Activated CD4-positive, alpha-beta T cell treated with anti-CD3 and anti-CD28 coated beads, Interleukin-2, amount 50 U/mL, for 48 hours (primary cell): Measurements from ENCODE around the gene KIF19.

Source experiments
- DNase-seq, 2 experiments: peaks; one replicate each; pipeline ENCODE4 v3.0.0-alpha.2; 2020

Gene KIF19

DNA sequence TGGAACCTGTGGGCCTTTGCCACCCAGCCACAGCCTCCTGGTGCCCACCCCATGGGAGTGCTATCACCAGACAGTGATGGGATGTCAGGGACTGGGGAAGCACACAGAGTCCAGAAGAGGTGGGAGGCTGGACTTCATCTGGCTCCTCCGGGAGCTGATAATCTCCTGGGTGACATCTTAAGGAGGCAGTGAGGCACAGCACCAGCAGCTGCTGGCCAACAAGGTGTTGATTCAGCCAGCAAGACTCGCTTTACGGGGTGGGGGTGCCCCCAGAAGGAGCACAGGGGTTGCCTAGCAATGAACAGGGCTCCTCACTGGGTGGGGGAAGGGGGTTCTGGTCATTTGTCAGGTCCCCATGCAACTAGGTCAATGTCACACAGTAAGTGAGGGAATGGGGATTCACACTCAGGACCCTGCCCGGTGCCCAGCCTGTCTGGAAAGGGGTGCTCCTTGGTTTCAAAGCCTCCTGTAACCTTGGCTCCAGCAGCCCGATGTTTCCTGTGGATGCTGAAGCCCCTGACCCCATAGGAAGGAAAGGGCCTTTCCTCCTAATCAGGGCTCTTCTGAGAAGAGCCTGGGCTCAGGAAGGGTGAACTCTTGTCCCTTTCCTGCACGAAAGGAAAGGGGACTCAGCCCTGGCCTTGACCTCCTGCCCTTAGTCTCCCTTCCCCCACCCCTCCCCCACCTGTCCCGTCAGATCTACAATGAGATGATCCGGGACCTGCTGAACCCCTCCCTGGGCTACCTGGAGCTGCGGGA is 17.7 kb downstream of the KIF19 start:
- DNase-seq, result no peak

DNA sequence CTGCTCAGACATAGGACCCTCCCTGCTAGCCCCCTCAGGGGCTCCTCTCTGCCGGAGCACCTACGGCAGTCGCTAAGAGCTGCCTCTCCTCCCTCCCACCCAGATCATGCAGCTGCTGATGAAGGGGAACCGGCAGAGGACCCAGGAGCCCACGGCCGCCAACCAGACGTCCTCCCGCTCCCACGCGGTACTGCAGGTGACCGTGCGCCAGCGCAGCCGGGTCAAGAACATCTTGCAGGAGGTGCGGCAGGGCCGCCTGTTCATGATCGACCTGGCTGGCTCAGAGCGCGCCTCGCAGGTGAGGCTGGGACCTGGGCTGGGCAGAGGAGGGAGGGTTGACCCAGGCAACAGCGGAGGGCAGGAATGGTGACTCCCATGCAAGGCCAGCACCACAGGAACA is 18.6 kb downstream of the KIF19 start:
- no peak for DNase-seq

DNA sequence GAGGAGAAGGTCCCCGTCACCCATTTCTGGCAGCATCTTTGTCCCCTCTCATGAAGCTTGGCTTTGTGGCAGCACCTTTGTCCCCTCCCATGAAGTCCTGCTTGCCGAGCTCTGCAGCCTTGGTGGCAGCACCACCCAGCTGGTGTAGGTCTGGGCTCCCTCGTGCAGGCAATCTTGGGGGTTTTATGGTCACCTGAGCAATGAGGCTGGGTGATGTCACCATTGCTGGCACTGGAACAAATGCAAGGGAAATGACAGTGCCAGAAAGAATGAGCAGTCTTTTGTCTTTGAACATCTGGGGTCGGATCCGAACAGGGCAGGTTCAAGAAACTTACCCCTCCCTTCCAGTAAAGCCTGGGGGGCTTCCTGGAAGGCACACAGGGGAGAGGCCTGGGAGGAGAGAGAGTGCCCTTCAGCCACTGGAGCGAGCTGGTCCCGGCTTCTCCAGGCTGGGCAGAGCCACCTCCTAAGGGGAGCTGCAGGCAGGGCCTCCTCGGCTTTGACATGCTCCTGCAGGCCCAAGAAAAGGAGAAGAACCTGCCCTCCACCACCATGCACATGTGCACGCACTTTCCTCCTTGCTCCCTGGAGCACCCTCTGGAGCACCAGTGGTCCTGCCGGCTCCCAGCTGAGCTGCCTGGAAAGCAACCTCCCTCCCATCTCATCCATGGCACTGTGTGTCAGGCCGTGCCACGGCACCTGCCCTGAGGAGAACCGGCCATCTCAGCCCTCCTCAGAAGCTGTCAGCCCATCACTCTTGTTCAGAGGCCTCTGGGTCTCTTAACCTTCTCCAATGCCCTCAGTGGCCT is 19.6 kb downstream of the KIF19 start:
- no peak for DNase-seq

DNA sequence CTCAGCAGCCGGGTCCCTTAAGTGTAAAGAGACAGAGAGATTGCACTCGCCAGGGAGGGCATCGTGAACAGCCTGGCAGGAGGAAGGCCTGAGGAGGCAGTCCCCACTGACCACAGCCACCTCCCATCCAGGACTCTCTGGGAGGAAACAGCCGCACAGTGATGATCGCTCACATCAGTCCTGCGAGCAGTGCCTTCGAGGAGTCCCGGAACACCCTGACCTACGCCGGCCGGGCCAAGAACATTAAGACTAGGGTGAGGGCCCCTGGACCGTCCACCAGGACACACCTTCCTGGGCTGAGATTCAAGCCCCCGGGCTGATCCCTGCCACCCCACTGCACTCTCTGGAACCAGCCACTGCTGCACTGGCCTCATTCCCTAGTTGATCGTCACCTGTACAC is 21.6 kb downstream of the KIF19 start:
- no peak for DNase-seq

- no peak for DNase-seq
Observed at GRCh38 chr17:74349120-74349519, 23.1 kb downstream of the KIF19 start.

DNA sequence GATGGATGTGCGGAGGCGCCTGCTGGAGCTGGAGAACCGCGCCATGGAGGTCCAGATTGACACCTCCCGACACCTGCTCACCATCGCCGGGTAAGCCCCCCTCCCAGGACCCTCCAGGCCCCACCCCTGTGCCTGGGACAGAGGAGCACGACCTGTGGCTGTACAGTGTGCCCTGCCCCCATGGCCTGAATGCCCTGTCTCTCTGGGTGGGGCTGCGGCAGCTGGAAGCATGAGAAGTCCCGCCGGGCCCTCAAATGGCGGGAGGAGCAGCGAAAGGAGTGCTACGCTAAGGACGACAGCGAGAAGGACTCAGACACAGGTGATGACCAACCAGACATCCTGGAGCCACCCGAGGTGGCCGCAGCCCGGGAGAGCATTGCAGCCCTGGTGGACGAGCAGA is 24.5 kb downstream of the KIF19 start:
- no peak for DNase-seq

DNA sequence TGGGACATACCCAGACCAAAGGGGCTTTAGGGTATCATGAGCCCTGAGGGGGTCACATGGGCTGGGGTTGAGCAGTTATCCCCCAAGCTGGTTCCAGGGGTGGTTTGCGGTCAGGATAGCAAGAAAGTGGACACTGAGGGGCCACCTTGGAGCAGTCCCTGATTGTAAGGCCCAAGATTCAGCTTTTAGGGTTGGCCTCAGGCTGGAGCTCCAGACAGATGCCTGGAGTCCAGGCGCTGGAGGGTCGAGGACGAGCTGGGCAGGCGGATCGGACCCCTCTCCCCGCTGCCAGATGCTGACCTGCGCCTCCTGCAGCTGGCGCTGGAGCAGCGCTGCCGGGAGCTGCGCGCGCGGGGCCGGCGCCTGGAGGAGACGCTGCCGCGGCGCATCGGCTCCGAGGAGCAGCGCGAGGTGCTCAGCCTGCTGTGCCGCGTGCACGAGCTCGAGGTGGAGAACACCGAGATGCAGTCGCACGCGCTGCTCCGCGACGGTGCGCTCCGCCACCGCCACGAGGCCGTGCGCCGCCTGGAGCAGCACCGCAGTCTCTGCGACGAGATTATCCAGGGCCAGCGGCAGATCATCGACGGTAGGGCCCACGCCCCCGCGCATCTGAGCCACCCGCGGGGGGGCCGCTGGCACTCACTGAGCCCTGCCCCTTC is 25.7 kb downstream of the KIF19 start:
- DNase-seq, result peak in 1 of 2 experiments; percentile 16

DNA sequence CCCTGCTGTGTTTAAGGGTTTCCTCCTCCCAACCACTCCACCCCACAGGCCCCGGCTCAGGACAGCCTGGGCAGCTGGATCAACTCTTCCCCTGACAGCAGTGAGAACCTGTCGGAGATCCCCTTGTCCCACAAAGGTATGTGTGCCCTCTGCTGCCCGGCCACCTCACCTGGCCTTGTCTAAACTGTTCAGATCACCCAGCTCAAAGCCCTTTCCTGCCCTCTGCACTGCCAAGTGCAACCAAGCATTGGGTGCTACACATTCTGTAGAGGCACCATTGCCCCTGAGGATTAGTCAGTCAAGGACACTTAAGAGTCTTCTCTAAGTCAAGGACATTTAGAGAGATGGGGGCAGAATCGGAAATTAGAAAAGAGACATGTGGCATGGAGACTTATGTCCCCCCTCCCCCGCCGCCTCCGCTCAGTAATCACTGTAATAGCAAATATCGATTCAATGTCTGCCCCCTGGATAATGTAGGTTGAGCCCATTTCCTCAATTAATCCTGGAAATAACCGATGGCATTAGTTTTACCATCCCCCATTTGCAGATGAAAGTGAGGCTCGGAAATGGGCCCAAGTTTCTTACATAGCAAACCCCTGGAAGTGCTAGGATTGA is 27.5 kb downstream of the KIF19 start:
- DNase-seq, result no peak

DNA sequence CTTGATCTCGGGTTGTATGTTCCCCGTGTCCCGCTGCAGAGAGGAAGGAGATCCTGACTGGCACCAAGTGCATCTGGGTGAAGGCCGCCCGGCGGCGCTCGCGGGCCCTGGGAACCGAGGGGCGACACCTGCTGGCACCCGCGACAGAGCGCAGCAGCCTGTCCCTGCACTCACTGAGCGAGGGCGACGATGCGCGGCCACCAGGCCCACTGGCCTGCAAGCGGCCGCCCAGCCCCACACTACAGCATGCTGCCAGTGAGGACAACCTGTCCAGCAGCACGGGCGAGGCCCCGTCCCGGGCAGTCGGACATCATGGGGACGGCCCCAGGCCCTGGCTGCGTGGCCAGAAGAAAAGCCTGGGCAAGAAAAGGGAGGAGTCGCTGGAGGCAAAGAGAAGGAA is 28.1 kb downstream of the KIF19 start:
- DNase-seq, result peak; percentile 73 to 80

DNA sequence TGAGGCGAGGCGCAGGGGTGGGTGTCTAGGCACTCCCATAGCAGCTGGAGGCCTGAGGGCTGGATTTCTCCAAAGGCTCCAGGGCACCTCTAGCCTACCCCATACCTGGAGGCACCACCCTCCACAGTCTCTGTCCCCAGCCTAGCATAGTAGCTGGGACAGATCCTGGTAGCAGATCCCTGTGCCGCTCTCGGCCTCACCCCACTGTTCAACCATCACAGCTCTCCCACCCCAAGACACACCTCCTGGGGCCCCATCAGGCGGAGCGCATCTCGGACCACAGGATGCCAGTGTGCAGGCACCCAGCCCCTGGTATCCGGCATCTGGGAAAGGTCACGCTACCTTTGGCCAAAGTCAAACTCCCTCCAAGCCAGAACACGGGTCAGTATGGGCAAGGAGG is 28.5 kb downstream of the KIF19 start:
- no peak for DNase-seq

GRCh38 chr17:74355065-74355464 is 29.0 kb downstream of the KIF19 start:
- no peak for DNase-seq

DNA sequence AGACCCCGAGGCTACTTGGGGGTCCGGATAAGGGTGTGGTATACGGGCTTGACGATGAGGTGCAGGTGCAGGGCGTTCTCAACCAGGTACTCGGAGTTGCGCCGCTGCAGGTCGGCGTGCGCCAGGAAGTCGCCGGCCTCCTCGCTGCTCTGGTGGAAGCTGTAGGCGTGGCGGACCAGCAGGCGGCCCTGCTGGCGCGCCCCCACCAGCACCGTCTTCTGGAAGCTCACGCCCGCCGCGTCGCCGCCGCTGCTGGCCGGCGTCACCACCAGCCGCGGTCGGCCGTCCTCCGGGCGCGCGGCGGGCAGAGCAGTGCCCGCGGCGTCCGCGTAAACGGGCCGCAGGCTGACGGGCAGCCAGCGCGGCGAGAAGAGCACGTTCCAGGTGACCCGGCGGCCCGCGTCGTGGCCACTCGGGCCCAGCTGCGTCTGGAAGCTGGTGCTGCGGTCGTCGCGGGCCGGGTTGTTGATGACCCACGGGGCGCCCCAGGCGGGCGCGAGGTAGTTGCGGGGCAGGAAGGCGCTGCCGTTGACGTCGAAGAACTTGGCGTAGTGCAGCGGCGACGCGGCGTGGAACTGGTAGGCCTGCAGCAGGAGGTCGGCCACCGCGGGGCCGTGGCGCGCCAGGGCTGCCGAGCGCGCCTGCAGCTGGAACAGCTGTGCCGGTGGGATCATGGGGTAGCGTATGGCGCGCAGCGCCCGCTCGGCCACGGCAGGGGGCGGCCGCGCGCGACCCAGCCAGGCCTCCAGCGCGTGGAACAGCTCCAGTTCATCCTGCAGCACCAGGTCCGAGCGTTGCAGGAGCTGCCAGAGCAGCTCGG is 30.8 kb downstream of the KIF19 start:
- DNase-seq, result peak; percentile 13 to 22

- DNase-seq, result no peak
Observed at GRCh38 chr17:74357466-74357809, 31.4 kb downstream of the KIF19 start.

- DNase-seq, result no peak
Observed at GRCh38 chr17:74358697-74359096, 32.7 kb downstream of the KIF19 start.

DNA sequence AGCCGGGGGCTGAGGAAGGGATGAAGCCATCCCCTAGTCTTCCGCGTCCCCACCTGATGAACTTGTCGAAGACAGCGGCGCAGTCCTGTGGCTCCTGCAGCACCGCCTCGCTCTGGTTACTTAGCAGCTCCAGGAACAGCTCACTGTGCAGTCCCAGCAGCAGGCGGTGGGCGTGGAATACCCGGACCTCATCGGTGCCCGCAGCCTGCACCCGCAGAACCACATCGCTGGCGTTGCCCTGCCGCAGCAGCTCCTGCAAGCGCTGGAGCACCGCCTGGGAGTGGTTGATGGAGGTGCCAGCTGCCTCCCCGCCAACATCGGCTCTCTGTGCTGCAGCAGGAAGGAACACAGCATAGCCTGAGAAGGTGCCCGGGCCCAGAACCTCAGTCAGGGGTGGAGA is 33.9 kb downstream of the KIF19 start:
- no peak for DNase-seq

DNA sequence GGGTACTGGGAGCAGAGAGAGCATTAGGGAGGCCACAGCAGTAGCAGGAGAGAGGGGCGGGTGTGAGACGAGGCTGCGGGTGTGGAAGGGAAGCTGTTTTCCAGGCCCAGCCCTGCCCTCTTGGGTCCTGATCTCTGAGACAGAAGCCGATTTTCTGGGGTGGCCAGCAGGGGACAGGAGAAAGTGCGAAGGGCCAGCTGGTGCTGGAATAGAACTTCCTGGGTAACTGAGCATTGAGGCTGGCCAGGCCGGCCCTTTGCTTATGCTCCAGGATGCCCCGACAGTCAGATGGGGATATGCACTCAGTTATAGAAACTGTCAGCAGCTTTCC is 34.8 kb downstream of the KIF19 start:
- DNase-seq, result no peak

GRCh38 chr17:74361230-74362068 is 35.4 kb downstream of the KIF19 start, which contains the start of gene BTBD17:
TSS of gene BTBD17 (minus strand) at chr17:74361868. CDS start at chr17:74361819, 49 bp downstream.
- peak; percentile 53 to 60 for DNase-seq

DNA sequence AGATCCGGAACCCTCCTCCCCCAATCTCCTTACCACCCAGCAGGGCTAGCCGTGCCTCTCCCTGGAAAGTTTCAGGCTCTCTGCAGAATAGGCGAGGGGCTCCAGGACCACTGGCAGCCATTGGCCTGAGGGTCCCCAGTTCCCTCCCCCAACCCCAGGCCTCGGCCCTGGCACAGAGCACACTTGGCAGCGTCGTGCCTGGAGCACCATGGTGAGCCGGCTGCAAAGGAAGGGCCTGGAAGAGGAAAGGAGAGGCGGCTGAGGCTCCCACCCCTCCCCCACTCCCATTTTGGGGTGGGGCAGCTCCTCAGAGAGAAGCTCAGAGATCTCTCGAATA is 36.0 kb downstream of the KIF19 start:
- DNase-seq, result no peak

- DNase-seq, result no peak
Observed at GRCh38 chr17:74362810-74363498, 36.9 kb downstream of the KIF19 start.

DNA sequence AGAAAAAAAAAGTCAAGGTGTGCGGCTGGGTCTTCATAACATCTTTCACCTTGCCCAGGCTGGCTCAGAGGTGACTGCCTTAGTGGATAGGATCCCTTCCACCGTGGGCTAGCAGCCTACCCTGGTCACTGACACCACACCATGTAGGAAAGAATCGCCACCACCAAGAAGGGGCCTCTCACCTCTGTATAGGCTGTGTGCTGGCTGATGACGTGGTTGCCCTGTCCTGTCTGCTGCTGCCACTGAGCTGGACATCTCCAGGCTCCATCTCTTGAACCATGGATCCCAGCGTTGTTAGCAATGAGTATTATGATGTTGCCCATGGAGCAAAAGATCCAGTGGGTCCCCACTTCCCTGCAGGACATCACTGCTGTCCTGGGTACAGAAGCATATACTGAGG is 41.2 kb downstream of the KIF19 start, which contains the start of gene GPR142:
GPR142 (plus strand) TSS at position 301 of the 400 bp plus-strand sequence. CDS start 2,035 bp downstream, outside the sequence.
- DNase-seq, result no peak
